Activated CD8-positive, alpha-beta T cell treated with anti-CD3 and anti-CD28 coated beads for 36 hours (primary cell): ENCODE data around the gene FBXO10. TPM values are rescaled to one million over a fixed set of nuclear protein-coding genes. Genes with fewer than 3 reads are reported as not detected.
A peak's percentile ranks its signal among the peaks of the same experiment; 100 is the strongest.

Experiments used
- ATAC-seq: fragments of 200-7000 bp; cut with Tn5 transposase; one replicate; pipeline ENCODE4 v1.10.0; 2021; ENCODE audit warnings: mild to moderate bottlenecking, moderate library complexity
- CTCF ChIA-PET: fragments of 350-600 bp; sonication (Branson Sonifier 250); formaldehyde crosslinking; loops from one replicate; lab custom pipeline; 2021; ENCODE audit warnings: antibody characterized with exemption; lab: Charles Lee
- POLR2A ChIA-PET: fragments of 350-600 bp; sonication (Branson Sonifier 250); formaldehyde crosslinking; loops from one replicate; lab custom pipeline; 2021; ENCODE audit warnings: antibody characterized with exemption; lab: Charles Lee
- DNase-seq: peaks from one replicate; pipeline ENCODE4 v3.0.0-alpha.2; 2020
- H3K27ac Mint-ChIP-seq: one replicate; pipeline ENCODE4 v1.8.0; 2021; ENCODE audit warnings: mild to moderate bottlenecking, mixed read lengths
- H3K27me3 Mint-ChIP-seq: one replicate; pipeline ENCODE4 v1.8.0; 2021; ENCODE audit warnings: mixed read lengths
- H3K36me3 Mint-ChIP-seq: one replicate; pipeline ENCODE4 v1.8.0; 2021; ENCODE audit warnings: low read depth, mixed read lengths
- H3K4me1 Mint-ChIP-seq: one replicate; pipeline ENCODE4 v1.8.0; 2021; ENCODE audit warnings: low read depth, mixed read lengths
- H3K4me3 Mint-ChIP-seq: one replicate; pipeline ENCODE4 v1.8.0; 2021; ENCODE audit warnings: mild to moderate bottlenecking, moderate library complexity, mixed read lengths
- H3K9me3 Mint-ChIP-seq: one replicate; pipeline ENCODE4 v1.8.0; 2021; ENCODE audit warnings: mixed read lengths
- intact Hi-C: fragments of 100-400 bp; cut with micrococcal nuclease; formaldehyde crosslinking; loops from one replicate; pipeline ENCODE4 v1.10.0; 2022
- total RNA-seq, 2 experiments: library from RNA; stranded (reverse); gene quantifications; one replicate each; pipeline ENCODE4 v1.2.3, GENCODE V29; 2021
- TF ChIP-seq, protein P1 (sequence below): fragments of 200-600 bp; IDR thresholded peaks from one replicate; pipeline ENCODE4 v1.8.0; 2022; ENCODE audit warnings: antibody characterized with exemption, mild to moderate bottlenecking

FBXO10 gene
- total RNA-seq, 2 experiments from 2014 or later, result 2.5 to 3.6 TPM

DNA sequence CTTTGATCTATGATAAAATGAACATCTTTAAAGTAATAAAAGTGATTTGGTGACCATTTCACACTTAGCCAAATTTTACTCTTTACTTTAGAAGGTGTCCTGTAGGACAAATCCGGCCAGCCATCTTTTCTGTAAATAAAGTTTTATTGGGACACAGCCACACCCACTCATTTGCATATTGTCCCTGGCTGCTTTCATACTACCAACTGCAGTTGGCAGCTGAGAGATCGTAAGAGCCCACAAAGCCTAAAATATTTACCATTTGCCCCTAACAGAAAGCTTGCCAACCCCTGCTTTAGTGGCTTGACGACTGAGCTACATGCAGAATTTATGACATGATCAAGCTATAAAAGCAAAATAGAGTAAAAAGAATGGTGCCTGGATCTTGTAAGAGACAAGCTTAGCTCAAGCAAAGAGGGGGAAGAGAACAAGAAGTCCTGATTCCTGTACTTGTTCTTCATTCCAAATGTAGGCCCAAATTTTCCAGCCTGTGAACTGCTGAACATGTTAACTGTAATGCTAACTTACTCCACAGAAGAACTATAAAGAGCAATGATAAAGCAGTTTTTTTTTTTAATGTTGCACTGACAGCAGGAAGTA is 7.4 kb upstream of the FBXO10 start:
- Mint-ChIP-seq H3K27ac (no peak overlapping the region), H3K9me3 (no peaks in the 10 kb centered on the region), H3K4me1 (peaks cover 16% of the 10 kb centered on the region), H3K4me3 (no peak overlapping the region), H3K36me3 (peaks cover 57% of the 10 kb centered on the region), H3K27me3 (no peaks in the 10 kb centered on the region)
- intact Hi-C loops, result no loop called here
- ChIA-PET CTCF (interaction anchor here (2.4 kb wide), 1 partner anchor 9 kb away, joined by 13 read pairs; the partner anchor contains the start of gene TOMM5), POLR2A (interaction anchor here (1.2 to 10.7 kb wide), 3 partner anchors 7 to 9 kb away, joined by 4 to 79 read pairs (median 8); partner anchors contain the start of genes FBXO10 and TOMM5)
- no peak for DNase-seq
- TF ChIP-seq, protein P1, sequence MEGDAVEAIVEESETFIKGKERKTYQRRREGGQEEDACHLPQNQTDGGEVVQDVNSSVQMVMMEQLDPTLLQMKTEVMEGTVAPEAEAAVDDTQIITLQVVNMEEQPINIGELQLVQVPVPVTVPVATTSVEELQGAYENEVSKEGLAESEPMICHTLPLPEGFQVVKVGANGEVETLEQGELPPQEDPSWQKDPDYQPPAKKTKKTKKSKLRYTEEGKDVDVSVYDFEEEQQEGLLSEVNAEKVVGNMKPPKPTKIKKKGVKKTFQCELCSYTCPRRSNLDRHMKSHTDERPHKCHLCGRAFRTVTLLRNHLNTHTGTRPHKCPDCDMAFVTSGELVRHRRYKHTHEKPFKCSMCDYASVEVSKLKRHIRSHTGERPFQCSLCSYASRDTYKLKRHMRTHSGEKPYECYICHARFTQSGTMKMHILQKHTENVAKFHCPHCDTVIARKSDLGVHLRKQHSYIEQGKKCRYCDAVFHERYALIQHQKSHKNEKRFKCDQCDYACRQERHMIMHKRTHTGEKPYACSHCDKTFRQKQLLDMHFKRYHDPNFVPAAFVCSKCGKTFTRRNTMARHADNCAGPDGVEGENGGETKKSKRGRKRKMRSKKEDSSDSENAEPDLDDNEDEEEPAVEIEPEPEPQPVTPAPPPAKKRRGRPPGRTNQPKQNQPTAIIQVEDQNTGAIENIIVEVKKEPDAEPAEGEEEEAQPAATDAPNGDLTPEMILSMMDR, result no peak
- ATAC-seq, result no peak

DNA sequence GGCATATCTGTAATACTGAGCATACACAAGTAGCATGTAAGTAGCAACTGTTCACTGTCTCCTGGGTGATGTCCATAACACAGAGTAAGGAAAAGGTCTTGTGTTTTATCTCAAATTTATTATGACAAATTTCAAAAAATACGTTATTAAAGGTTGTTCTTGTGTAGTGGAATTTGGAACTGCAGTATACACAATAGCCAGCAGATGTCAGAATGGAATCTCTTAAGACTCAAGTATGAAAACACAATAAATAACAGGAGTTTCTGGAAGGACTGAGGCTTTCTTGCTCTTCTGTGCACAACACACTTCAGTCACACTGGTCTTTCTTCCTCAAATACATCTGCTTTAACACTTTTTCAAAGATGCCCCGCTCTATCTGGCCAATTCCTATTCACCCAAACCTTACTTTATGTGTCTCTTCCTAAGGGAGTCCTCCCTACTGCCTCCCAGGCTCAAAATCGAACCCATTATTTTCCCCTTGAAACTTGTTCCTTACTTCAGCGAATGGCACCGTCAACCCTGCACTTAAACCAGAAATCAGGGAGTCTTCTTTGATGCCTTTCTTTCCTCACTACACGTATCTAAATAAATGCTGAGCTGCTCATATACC is 6.5 kb upstream of the FBXO10 start:
- peaks cover 52% of the 10 kb centered on the region for H3K36me3 Mint-ChIP-seq
- intact Hi-C loops, result no loop called here
- CTCF ChIA-PET, result interaction anchor here (0.7 to 2.4 kb wide), 3 partner anchors 10 to 29 kb away, joined by 3 to 13 read pairs (median 3); partner anchors contain the start of gene TOMM5

DNA sequence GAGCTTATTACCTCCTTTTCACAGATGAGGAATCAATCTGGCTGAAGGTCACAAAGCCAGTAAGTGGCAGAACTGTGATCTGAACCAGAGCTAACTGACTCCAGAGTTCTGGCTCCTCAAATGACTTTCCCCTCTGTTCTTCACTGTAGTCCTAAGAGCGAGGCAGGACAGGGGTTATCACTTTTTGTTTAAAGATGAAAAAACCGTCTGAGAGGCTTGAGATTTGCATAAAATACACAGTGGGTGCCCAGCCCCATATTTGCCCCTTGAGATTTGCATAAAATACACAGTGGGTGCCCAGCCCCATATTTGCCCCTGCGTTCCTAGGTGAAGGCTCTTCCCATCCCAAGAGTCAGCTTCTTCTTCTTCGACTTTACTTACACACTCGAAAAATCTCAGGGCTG is 667 bp downstream of the FBXO10 start:
- intact Hi-C loops, result no loop called here
- Mint-ChIP-seq H3K27ac (no peak overlapping the region), H3K4me3 (peak overlapping the region; percentile 52)

More for the DNA sequence above, 6.5 kb upstream of the FBXO10 start:
- Mint-ChIP-seq H3K27me3 (no peaks in the 10 kb centered on the region), H3K9me3 (no peaks in the 10 kb centered on the region), H3K4me3 (no peak overlapping the region), H3K27ac (no peak overlapping the region), H3K4me1 (peaks cover 12% of the 10 kb centered on the region)
- POLR2A ChIA-PET, result interaction anchor here (10.7 kb wide), 1 partner anchor 8 kb away, joined by 79 read pairs; the partner anchor contains the start of gene TOMM5
- ATAC-seq (peak; percentile 66), DNase-seq (no peak)
- TF ChIP-seq, protein P1, result peak; percentile 54

DNA sequence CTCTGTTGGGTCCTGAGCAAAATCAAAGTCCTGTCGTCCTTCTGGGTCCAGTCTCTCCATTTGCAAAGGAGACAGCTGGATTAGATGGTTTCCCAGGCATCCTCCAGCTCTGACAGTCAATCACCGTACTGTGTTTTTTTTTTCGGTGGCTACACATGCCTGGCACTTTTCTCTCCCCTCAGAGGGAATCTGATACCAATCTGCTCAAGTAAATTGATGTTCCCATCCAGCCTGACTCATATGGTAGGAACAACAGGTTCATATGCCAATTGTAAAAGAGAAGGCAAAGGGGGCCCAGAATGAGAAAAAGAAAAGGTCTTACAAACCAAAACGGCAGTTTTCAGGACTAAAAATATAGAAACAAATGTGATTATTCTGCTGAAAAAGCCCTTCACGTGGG is 1.2 kb downstream of the FBXO10 start:
- no peaks in the 10 kb centered on the region for H3K27me3 Mint-ChIP-seq
- H3K27ac Mint-ChIP-seq, result no peak overlapping the region
- POLR2A ChIA-PET, result interaction anchor here (0.9 to 10.7 kb wide), 3 partner anchors 9 to 65 kb away, joined by 4 to 79 read pairs (median 4); partner anchors contain the start of gene TOMM5
- H3K4me3 Mint-ChIP-seq, result peak overlapping the region; percentile 52
- no peaks in the 10 kb centered on the region for H3K9me3 Mint-ChIP-seq
- no peak for ATAC-seq
- intact Hi-C loops, result no loop called here
- CTCF ChIA-PET, result interaction anchor here (1.5 to 3.2 kb wide), 2 partner anchors 19 to 22 kb away, joined by 4 to 13 read pairs; no protein-coding TSS in a partner anchor
- peaks cover 20% of the 10 kb centered on the region for H3K36me3 Mint-ChIP-seq
- peaks cover 19% of the 10 kb centered on the region for H3K4me1 Mint-ChIP-seq
- no peak for DNase-seq
- TF ChIP-seq, protein P1, result no peak

More for the DNA sequence above, 667 bp downstream of the FBXO10 start:
- CTCF ChIA-PET, result interaction anchor here (1.5 to 3.2 kb wide), 2 partner anchors 19 to 21 kb away, joined by 4 to 13 read pairs; no protein-coding TSS in a partner anchor
- ATAC-seq, result no peak
- TF ChIP-seq, protein P1, result no peak
- Mint-ChIP-seq H3K9me3 (no peaks in the 10 kb centered on the region), H3K4me1 (peaks cover 19% of the 10 kb centered on the region), H3K36me3 (peaks cover 21% of the 10 kb centered on the region), H3K27me3 (no peaks in the 10 kb centered on the region)
- no peak for DNase-seq
- POLR2A ChIA-PET, result interaction anchor here (1.6 to 10.7 kb wide), 2 partner anchors 9 to 15 kb away, joined by 4 to 79 read pairs; partner anchors contain the start of gene TOMM5
